ENCODE results near the gene TNFAIP3.
"Not testable (repeated sequence)": the region's sequence is repeated elsewhere in the genome, so short reads cannot be mapped to it uniquely, and the experiment has no call there.

The TNFAIP3 gene

GRCh38 chr6:137893726-137894125, 26.7 kb downstream of the TNFAIP3 start:
- no peaks in the 10 kb centered on the region for H3K36me3 ChIP-seq (ENCODE audit: insufficient read depth, low read length)
- H3K9me3 ChIP-seq (ENCODE audit: low read depth, low read length): no peaks in the 10 kb centered on the region
- DNase-seq (ENCODE audit: low read depth, low spot score): no peak
- no peak overlapping the region for H3K4me3 ChIP-seq
- no peak for TF ChIP-seq POLR2AphosphoS5 (IDR thresholded peaks at IDR 0.05; ENCODE audit: borderline replicate concordance, low read depth, low read length)
- no peak for TF ChIP-seq EZH2 (IDR thresholded peaks at IDR 0.05)
- TF ChIP-seq FOXP2 (optimal IDR thresholded peaks at IDR 0.05; ENCODE audit: control extremely low read depth, extremely low read length, insufficient read depth): no peak
- H3K9ac ChIP-seq (ENCODE audit: insufficient read length): no peak overlapping the region
- no peak overlapping the region for H3K27ac ChIP-seq

- not testable (repeated sequence) for H3K9ac ChIP-seq (ENCODE audit: insufficient read length); H3K36me3 ChIP-seq (ENCODE audit: insufficient read depth, low read length); H3K9me3 ChIP-seq (ENCODE audit: low read depth, low read length); DNase-seq (ENCODE audit: low read depth, low spot score); H3K4me3 ChIP-seq; H3K27ac ChIP-seq
Observed at GRCh38 chr6:137894378-137894777, 27.3 kb downstream of the TNFAIP3 start.

- H3K27ac ChIP-seq: no peak overlapping the region
Observed at GRCh38 chr6:137894779-137895385, 27.8 kb downstream of the TNFAIP3 start.

GRCh38 chr6:137896647-137897046, 29.6 kb downstream of the TNFAIP3 start:
- Histone ChIP-seq H3K9me3 (ENCODE audit: low read depth, low read length) (no peaks in the 10 kb centered on the region), H3K27ac (no peak overlapping the region), H3K36me3 (ENCODE audit: insufficient read depth, low read length) (no peaks in the 10 kb centered on the region), H3K9ac (ENCODE audit: insufficient read length) (no peak overlapping the region), H3K4me3 (no peak overlapping the region)
- no peak for TF ChIP-seq EZH2 (IDR thresholded peaks at IDR 0.05)
- no peak for TF ChIP-seq POLR2AphosphoS5 (IDR thresholded peaks at IDR 0.05; ENCODE audit: borderline replicate concordance, low read depth, low read length)
- no peak for TF ChIP-seq FOXP2 (optimal IDR thresholded peaks at IDR 0.05; ENCODE audit: control extremely low read depth, extremely low read length, insufficient read depth)
- no peak for DNase-seq (ENCODE audit: low read depth, low spot score)

More at GRCh38 chr6:137894779-137895385, 27.8 kb downstream of the TNFAIP3 start:
- TF ChIP-seq FOXP2 (optimal IDR thresholded peaks at IDR 0.05; ENCODE audit: control extremely low read depth, extremely low read length, insufficient read depth) (no peak), POLR2AphosphoS5 (IDR thresholded peaks at IDR 0.05; ENCODE audit: borderline replicate concordance, low read depth, low read length) (no peak), EZH2 (IDR thresholded peaks at IDR 0.05) (no peak)
- DNase-seq (ENCODE audit: low read depth, low spot score): no peak
- Histone ChIP-seq H3K4me3 (no peak overlapping the region), H3K36me3 (ENCODE audit: insufficient read depth, low read length) (no peaks in the 10 kb centered on the region), H3K9me3 (ENCODE audit: low read depth, low read length) (no peaks in the 10 kb centered on the region), H3K9ac (ENCODE audit: insufficient read length) (no peak overlapping the region)

- H3K9ac ChIP-seq (ENCODE audit: insufficient read length): no peak overlapping the region
- no peak for DNase-seq (ENCODE audit: low read depth, low spot score)
- H3K9me3 ChIP-seq (ENCODE audit: low read depth, low read length): no peaks in the 10 kb centered on the region
- no peak overlapping the region for H3K4me3 ChIP-seq
- no peak overlapping the region for H3K27ac ChIP-seq
- no peaks in the 10 kb centered on the region for H3K36me3 ChIP-seq (ENCODE audit: insufficient read depth, low read length)
- TF ChIP-seq FOXP2 (optimal IDR thresholded peaks at IDR 0.05; ENCODE audit: control extremely low read depth, extremely low read length, insufficient read depth) (no peak), POLR2AphosphoS5 (IDR thresholded peaks at IDR 0.05; ENCODE audit: borderline replicate concordance, low read depth, low read length) (no peak), EZH2 (IDR thresholded peaks at IDR 0.05) (no peak)
Observed at GRCh38 chr6:137900815-137901214, 33.8 kb downstream of the TNFAIP3 start.

GRCh38 chr6:137901454-137901853, 34.4 kb downstream of the TNFAIP3 start:
- Histone ChIP-seq H3K36me3 (ENCODE audit: insufficient read depth, low read length) (no peaks in the 10 kb centered on the region), H3K27ac (no peak overlapping the region), H3K4me3 (no peak overlapping the region), H3K9ac (ENCODE audit: insufficient read length) (no peak overlapping the region), H3K9me3 (ENCODE audit: low read depth, low read length) (no peaks in the 10 kb centered on the region)
- DNase-seq (ENCODE audit: low read depth, low spot score): no peak
- no peak for TF ChIP-seq EZH2 (IDR thresholded peaks at IDR 0.05)
- no peak for TF ChIP-seq FOXP2 (optimal IDR thresholded peaks at IDR 0.05; ENCODE audit: control extremely low read depth, extremely low read length, insufficient read depth)

- TF ChIP-seq FOXP2 (optimal IDR thresholded peaks at IDR 0.05; ENCODE audit: control extremely low read depth, extremely low read length, insufficient read depth) (no peak), POLR2AphosphoS5 (IDR thresholded peaks at IDR 0.05; ENCODE audit: borderline replicate concordance, low read depth, low read length) (no peak), EZH2 (IDR thresholded peaks at IDR 0.05) (no peak)
- H3K9ac ChIP-seq (ENCODE audit: insufficient read length): no peak overlapping the region
- no peak overlapping the region for H3K4me3 ChIP-seq
- H3K27ac ChIP-seq: no peak overlapping the region
- DNase-seq (ENCODE audit: low read depth, low spot score): no peak
- no peaks in the 10 kb centered on the region for H3K9me3 ChIP-seq (ENCODE audit: low read depth, low read length)
- no peaks in the 10 kb centered on the region for H3K36me3 ChIP-seq (ENCODE audit: insufficient read depth, low read length)
Observed at GRCh38 chr6:137902699-137903098, 35.6 kb downstream of the TNFAIP3 start.

- no peak for DNase-seq (ENCODE audit: low read depth, low spot score)
- no peaks in the 10 kb centered on the region for H3K36me3 ChIP-seq (ENCODE audit: insufficient read depth, low read length)
- TF ChIP-seq FOXP2 (optimal IDR thresholded peaks at IDR 0.05; ENCODE audit: control extremely low read depth, extremely low read length, insufficient read depth) (no peak), POLR2AphosphoS5 (IDR thresholded peaks at IDR 0.05; ENCODE audit: borderline replicate concordance, low read depth, low read length) (no peak), EZH2 (IDR thresholded peaks at IDR 0.05) (no peak)
- no peaks in the 10 kb centered on the region for H3K9me3 ChIP-seq (ENCODE audit: low read depth, low read length)
- no peak overlapping the region for H3K27ac ChIP-seq
- no peak overlapping the region for H3K9ac ChIP-seq (ENCODE audit: insufficient read length)
- no peak overlapping the region for H3K4me3 ChIP-seq
Observed at GRCh38 chr6:137903274-137903932, 36.3 kb downstream of the TNFAIP3 start.
